ENCODE measurements around the gene TRIM40. TPM values are rescaled to one million over a fixed set of nuclear protein-coding genes. Genes with fewer than 3 reads are reported as not detected.

Gene TRIM40
- total RNA-seq, 1 donor from 2014 or later = not detected

- H3K4me1 Mint-ChIP-seq (ENCODE audit: low read depth, unreplicated experiment) = peaks cover 7% of the 10 kb centered on the region
- no peak overlapping the region for H3K27ac Mint-ChIP-seq (ENCODE audit: unreplicated experiment)
- no peak overlapping the region for H3K4me3 ChIP-seq (ENCODE audit: insufficient read depth, low read depth, low read length)
- H3K9me3 ChIP-seq (ENCODE audit: insufficient read depth, low read depth, low read length) = no peaks in the 10 kb centered on the region
- peaks cover 13% of the 10 kb centered on the region for H3K4me1 ChIP-seq (ENCODE audit: insufficient read depth, low read length)
- FAIRE-seq (no peak), DNase-seq (ENCODE audit: low read depth) (no peak)
- peaks cover 2% of the 10 kb centered on the region for H3K36me3 Mint-ChIP-seq (ENCODE audit: low read depth, unreplicated experiment)
- H2AFZ ChIP-seq (ENCODE audit: low read depth, low read length) = no peak overlapping the region
- no peak overlapping the region for H3K9ac ChIP-seq (ENCODE audit: low read length)
- H3K79me2 ChIP-seq (ENCODE audit: insufficient read depth, low read length) = no peaks in the 10 kb centered on the region
- H3K27me3 ChIP-seq (ENCODE audit: insufficient read depth, low read length) = peaks cover 48% of the 10 kb centered on the region
- TF ChIP-seq EZH2 (IDR thresholded peaks at IDR 0.05; ENCODE audit: insufficient read depth, low read length) (no peak), CTCF (IDR thresholded peaks at IDR 0.05; ENCODE audit: insufficient read depth, low read depth, low read length) (no peak)
- H3K9me3 Mint-ChIP-seq (ENCODE audit: unreplicated experiment) = no peaks in the 10 kb centered on the region
- H3K27ac ChIP-seq (ENCODE audit: low read depth, low read length) = no peak overlapping the region
- no peak overlapping the region for H3K4me2 ChIP-seq (ENCODE audit: low read length)
- no peak overlapping the region for H3K4me3 Mint-ChIP-seq (ENCODE audit: unreplicated experiment)
- no peaks in the 10 kb centered on the region for H3K36me3 ChIP-seq (ENCODE audit: insufficient read depth, low read length)
- peaks cover 57% of the 10 kb centered on the region for H3K27me3 Mint-ChIP-seq (ENCODE audit: low read depth, unreplicated experiment)
- no peaks in the 10 kb centered on the region for H4K20me1 ChIP-seq (ENCODE audit: insufficient read depth, low read length)
Observed at GRCh38 chr6:30104661-30105060, 31.3 kb upstream of the TRIM40 start.

GRCh38 chr6:30111266-30111856 is 24.6 kb upstream of the TRIM40 start:
- Histone ChIP-seq H3K4me2 (ENCODE audit: low read length) (no peak overlapping the region), H3K27ac (ENCODE audit: low read depth, low read length) (no peak overlapping the region), H4K20me1 (ENCODE audit: insufficient read depth, low read length) (no peaks in the 10 kb centered on the region), H2AFZ (ENCODE audit: low read depth, low read length) (no peak overlapping the region), H3K79me2 (ENCODE audit: insufficient read depth, low read length) (no peaks in the 10 kb centered on the region), H3K4me1 (ENCODE audit: insufficient read depth, low read length) (no peaks in the 10 kb centered on the region), H3K27me3 (ENCODE audit: insufficient read depth, low read length) (peaks cover 38% of the 10 kb centered on the region), H3K36me3 (ENCODE audit: insufficient read depth, low read length) (no peaks in the 10 kb centered on the region), H3K9ac (ENCODE audit: low read length) (no peak overlapping the region), H3K4me3 (ENCODE audit: insufficient read depth, low read depth, low read length) (no peak overlapping the region), H3K9me3 (ENCODE audit: insufficient read depth, low read depth, low read length) (no peaks in the 10 kb centered on the region)
- TF ChIP-seq CTCF (IDR thresholded peaks at IDR 0.05; ENCODE audit: insufficient read depth, low read depth, low read length) = no peak
- peak; percentile 14 for TF ChIP-seq EZH2 (IDR thresholded peaks at IDR 0.05; ENCODE audit: insufficient read depth, low read length)
- Mint-ChIP-seq H3K36me3 (ENCODE audit: low read depth, unreplicated experiment) (peaks cover 2% of the 10 kb centered on the region), H3K4me1 (ENCODE audit: low read depth, unreplicated experiment) (no peaks in the 10 kb centered on the region), H3K27ac (ENCODE audit: unreplicated experiment) (no peak overlapping the region), H3K9me3 (ENCODE audit: unreplicated experiment) (no peaks in the 10 kb centered on the region), H3K4me3 (ENCODE audit: unreplicated experiment) (no peak overlapping the region), H3K27me3 (ENCODE audit: low read depth, unreplicated experiment) (peaks cover 67% of the 10 kb centered on the region)
- no peak for DNase-seq (ENCODE audit: low read depth)
- FAIRE-seq = no peak

- no peak overlapping the region for H3K4me3 Mint-ChIP-seq (ENCODE audit: unreplicated experiment)
- peaks cover 63% of the 10 kb centered on the region for H3K27me3 Mint-ChIP-seq (ENCODE audit: low read depth, unreplicated experiment)
- Histone ChIP-seq H3K4me3 (ENCODE audit: insufficient read depth, low read depth, low read length) (no peak overlapping the region), H3K9me3 (ENCODE audit: insufficient read depth, low read depth, low read length) (no peaks in the 10 kb centered on the region), H3K36me3 (ENCODE audit: insufficient read depth, low read length) (no peaks in the 10 kb centered on the region), H3K27me3 (ENCODE audit: insufficient read depth, low read length) (peaks cover 38% of the 10 kb centered on the region), H2AFZ (ENCODE audit: low read depth, low read length) (no peak overlapping the region), H3K9ac (ENCODE audit: low read length) (no peak overlapping the region), H3K79me2 (ENCODE audit: insufficient read depth, low read length) (no peaks in the 10 kb centered on the region), H3K27ac (ENCODE audit: low read depth, low read length) (no peak overlapping the region), H4K20me1 (ENCODE audit: insufficient read depth, low read length) (no peaks in the 10 kb centered on the region), H3K4me1 (ENCODE audit: insufficient read depth, low read length) (no peaks in the 10 kb centered on the region), H3K4me2 (ENCODE audit: low read length) (no peak overlapping the region)
- FAIRE-seq = no peak
- H3K4me1 Mint-ChIP-seq (ENCODE audit: low read depth, unreplicated experiment) = no peaks in the 10 kb centered on the region
- TF ChIP-seq EZH2 (IDR thresholded peaks at IDR 0.05; ENCODE audit: insufficient read depth, low read length) (no peak), CTCF (IDR thresholded peaks at IDR 0.05; ENCODE audit: insufficient read depth, low read depth, low read length) (no peak)
- no peaks in the 10 kb centered on the region for H3K9me3 Mint-ChIP-seq (ENCODE audit: unreplicated experiment)
- no peak for DNase-seq (ENCODE audit: low read depth)
- no peak overlapping the region for H3K27ac Mint-ChIP-seq (ENCODE audit: unreplicated experiment)
- peaks cover 2% of the 10 kb centered on the region for H3K36me3 Mint-ChIP-seq (ENCODE audit: low read depth, unreplicated experiment)
Observed at GRCh38 chr6:30112402-30112994, 23.4 kb upstream of the TRIM40 start.

All from astrocyte (in vitro differentiated cells and primary cell).